GM12801 (cell line): ENCODE results near the gene TEX264.

Experiments
- CTCF ChIP-seq: IDR thresholded peaks from one replicate; pipeline ENCODE4 v1.5.1; 2011; ENCODE audit warnings: control low read depth; ENCODE audit not compliant: insufficient read length; ENCODE audit errors: extremely low read depth

The TEX264 gene

GRCh38 chr3:51682526-51682925 is 11.5 kb downstream of the TEX264 start:
- no peak for TF ChIP-seq CTCF

- TF ChIP-seq CTCF = no peak
Measured at GRCh38 chr3:51683566-51683965, 12.5 kb downstream of the TEX264 start.

- no peak for TF ChIP-seq CTCF
Measured at GRCh38 chr3:51684971-51685751, 14.1 kb downstream of the TEX264 start.

GRCh38 chr3:51686056-51686455 is 15.0 kb downstream of the TEX264 start:
- TF ChIP-seq CTCF = no peak

- TF ChIP-seq CTCF = no peak
Measured at GRCh38 chr3:51686512-51687215, 15.6 kb downstream of the TEX264 start.

- no peak for TF ChIP-seq CTCF
Measured at GRCh38 chr3:51687431-51688205, 16.6 kb downstream of the TEX264 start.

- no peak for TF ChIP-seq CTCF
Measured at GRCh38 chr3:51688206-51688600, 17.2 kb downstream of the TEX264 start.
